ENCODE data around the gene NAP1L4. TPM values are rescaled to one million over a fixed set of nuclear protein-coding genes. Genes with fewer than 3 reads are reported as not detected.

NAP1L4 gene
- total and polyA plus RNA-seq, 2 of the 8 experiments (the other 6 are each of a cell fraction or from before 2014, with no cell fraction given) = 75.8 to 194 TPM

GRCh38 chr11:3018596-3018995, 26.5 kb upstream of the NAP1L4 start:
- Histone ChIP-seq H3K4me1 (replicated peaks in 1 of 4; ENCODE audit: control insufficient read depth in 3 of 4, insufficient read depth in 4 of 4, low read length in 3 of 4) (no peaks in the 10 kb centered on the region), H3K23ac (ENCODE audit: insufficient read length) (no peak overlapping the region), H3K4ac (replicated peaks; ENCODE audit: insufficient read length, low read depth, low read length) (no peak overlapping the region), H3K79me1 (ENCODE audit: low read depth, low read length) (no peaks in the 10 kb centered on the region), H3K18ac (ENCODE audit: extremely low read depth, low read length) (no peak overlapping the region), H4K5ac (ENCODE audit: insufficient read length, low read depth, low read length) (no peak overlapping the region), H2BK20ac (ENCODE audit: low read length) (no peak overlapping the region), H3K9me3 (ENCODE audit: insufficient read depth in 2 of 2, low read depth in 1 of 2, low read length in 1 of 2) (no peaks in the 10 kb centered on the region), H3K36me3 (ENCODE audit: control insufficient read depth in 2 of 4, insufficient read depth in 4 of 4, low read length in 3 of 4) (peaks cover 33 to 62% (median 48%) of the 10 kb centered on the region in 4 experiments), H3K79me2 (ENCODE audit: control insufficient read depth in 1 of 2, insufficient read depth in 2 of 2, low read length in 2 of 2) (no peaks in the 10 kb centered on the region), H2BK12ac (ENCODE audit: low read depth, low read length) (no peak overlapping the region), H3K27me3 (replicated peaks in 1 of 4; ENCODE audit: control insufficient read depth in 3 of 4, extremely low read depth in 1 of 4, insufficient read depth in 3 of 4, low read length in 3 of 4) (no peaks in the 10 kb centered on the region), H4K20me1 (replicated peaks in 1 of 2; ENCODE audit: control insufficient read depth in 1 of 2, insufficient read depth in 2 of 2, low read length in 2 of 2) (peaks cover 2 to 20% of the 10 kb centered on the region in 2 experiments), H3K14ac (ENCODE audit: insufficient read length) (no peak overlapping the region), H3K4me2 (ENCODE audit: insufficient read depth in 1 of 2, low read depth in 2 of 2, low read length in 2 of 2) (no peak overlapping the region), H2AFZ (ENCODE audit: low read length) (no peak overlapping the region), H2BK15ac (ENCODE audit: low read length) (no peak overlapping the region), H2BK120ac (replicated peaks; ENCODE audit: low read depth, low read length) (no peak overlapping the region), H3K27ac (ENCODE audit: low read depth, low read length) (no peak overlapping the region), H2BK5ac (ENCODE audit: low read depth, low read length) (no peak overlapping the region), H4K8ac (ENCODE audit: extremely low read depth, insufficient read depth, low read length) (no peak overlapping the region), H3K4me3 (ENCODE audit: extremely low read depth in 1 of 4, insufficient read depth in 2 of 4, low read depth in 3 of 4, low read length in 4 of 4) (no peak overlapping the region), H3K56ac (replicated peaks; ENCODE audit: insufficient read length, low read depth, low read length) (no peak overlapping the region), H3K23me2 (ENCODE audit: low read depth, low read length) (no peaks in the 10 kb centered on the region), H3K9ac (replicated peaks in 1 of 4; ENCODE audit: extremely low read depth in 1 of 4, low read depth in 3 of 4, low read length in 3 of 4) (no peak overlapping the region), H4K91ac (replicated peaks; ENCODE audit: insufficient read length, low read length) (no peak overlapping the region), H2AK5ac (ENCODE audit: low read depth, low read length) (no peak overlapping the region)
- TF ChIP-seq POU5F1 (IDR thresholded peaks at IDR 0.05; ENCODE audit: low read depth, low read length) (no peak), RAD21 (IDR thresholded peaks at IDR 0.05 in 1 of 2, conservative IDR thresholded peaks at IDR 0.05 in 1 of 2; ENCODE audit: low read depth in 2 of 2, low read length in 2 of 2) (no peak), EP300 (IDR thresholded peaks at IDR 0.05; ENCODE audit: borderline replicate concordance in 1 of 2, low read depth in 2 of 2, low read length in 2 of 2) (no peak), SUZ12 (IDR thresholded peaks at IDR 0.05; ENCODE audit: low read length) (no peak), CBX5 (IDR thresholded peaks at IDR 0.05; ENCODE audit: low read depth, low read length) (no peak), TCF12 (IDR thresholded peaks at IDR 0.05; ENCODE audit: low read depth, low read length) (no peak), SIX5 (IDR thresholded peaks at IDR 0.05; ENCODE audit: low read depth, low read length) (no peak), MAX (IDR thresholded peaks at IDR 0.05) (no peak), SP2 (IDR thresholded peaks at IDR 0.05; ENCODE audit: low read length) (no peak), SP1 (IDR thresholded peaks at IDR 0.05; ENCODE audit: low read depth, low read length) (no peak), SP4 (IDR thresholded peaks at IDR 0.05; ENCODE audit: low read length) (no peak), ZNF274 (IDR thresholded peaks at IDR 0.05; ENCODE audit: borderline replicate concordance, extremely low read depth, low read length) (no peak), CTBP2 (IDR thresholded peaks at IDR 0.05; ENCODE audit: borderline replicate concordance, insufficient read depth, insufficient read length, low read length) (no peak), EZH2 (IDR thresholded peaks at IDR 0.05; ENCODE audit: low read depth, low read length, severe bottlenecking) (no peak)
- ChIA-PET POLR2A (ENCODE audit: partially characterized antibody) (no interaction called here), CTCF (ENCODE audit: partially characterized antibody) (interaction anchor here (3.6 to 9.2 kb wide), 2 partner anchors 17 kb away, joined by 13 to 66 read pairs; no protein-coding TSS in a partner anchor)
- 80% methylated on average over 5 of the region's 5 CpGs; no CpG with 5 or more reads in 1 of the 2 experiments for WGBS, 2 experiments (ENCODE audit: extremely low coverage in 1 of 2, insufficient coverage in 1 of 2, insufficient read length in 1 of 2, insufficient replicate concordance in 2 of 2, low coverage in 1 of 2, low lambda C conversion rate in 2 of 2, missing lambda C conversion rate in 1 of 2)
- DNase-seq (ENCODE audit: low read depth in 1 of 2, low spot score in 2 of 2) (no peak), FAIRE-seq (no peak)

All from H1 (cell line).